GM12874 (cell line): ENCODE data around the gene SNRPN.

Source experiments
- CTCF ChIP-seq: IDR thresholded peaks from 2 replicates; pipeline ENCODE4 v1.5.1; 2011; ENCODE audit warnings: low read depth, mild to moderate bottlenecking, control low read depth, low read length, moderate library complexity; ENCODE audit not compliant: insufficient read depth

SNRPN gene

GRCh38 chr15:24954783-24955530, at the start of gene SNRPN, which contains the start of gene SNURF:
Gene SNRPN, plus strand, starts transcription at chr15:24954987. Its CDS starts 19,467 bp downstream, at chr15:24974454.
Gene SNURF, plus strand, starts transcription at chr15:24954987. Its CDS starts 62 bp downstream, at chr15:24955049.
- TF ChIP-seq CTCF = no peak

GRCh38 chr15:24916305-24917009, 38.3 kb upstream of the SNRPN start:
- TF ChIP-seq CTCF = no peak

GRCh38 chr15:24917431-24917830, 37.4 kb upstream of the SNRPN start:
- no peak for TF ChIP-seq CTCF

- no peak for TF ChIP-seq CTCF
Measured at GRCh38 chr15:24919446-24919845, 35.3 kb upstream of the SNRPN start.

- no peak for TF ChIP-seq CTCF
Measured at GRCh38 chr15:24924153-24924552, 30.6 kb upstream of the SNRPN start.

- TF ChIP-seq CTCF = no peak
Measured at GRCh38 chr15:24924621-24925020, 30.2 kb upstream of the SNRPN start.

- TF ChIP-seq CTCF = no peak
Measured at GRCh38 chr15:24933716-24934115, 21.1 kb upstream of the SNRPN start.
